ENCODE measurements around the gene CCDC192.

CCDC192 gene

DNA sequence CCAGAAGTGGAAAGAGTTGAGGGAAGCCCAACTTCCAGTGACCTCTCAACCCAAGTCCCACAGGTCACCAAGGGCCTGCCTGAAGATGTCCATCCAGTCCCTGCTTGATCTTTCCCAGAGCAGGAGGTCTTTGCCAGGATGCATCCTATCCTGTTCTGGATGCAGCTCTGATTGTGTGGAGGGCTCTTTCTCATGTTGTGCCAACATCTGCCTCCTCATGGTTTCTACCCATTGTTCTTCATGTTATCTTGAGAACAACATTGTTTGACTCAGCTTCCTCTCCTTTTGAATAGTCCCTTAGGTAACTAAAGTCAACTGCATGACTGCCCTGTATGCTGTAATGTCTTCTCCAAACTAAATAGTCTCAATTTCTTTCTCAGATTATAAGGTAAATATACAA is 169.3 kb downstream of the CCDC192 start:
- in situ Hi-C loops (cut with MboI; ENCODE audit: low sequenced_read_pairs): no loop called here

DNA sequence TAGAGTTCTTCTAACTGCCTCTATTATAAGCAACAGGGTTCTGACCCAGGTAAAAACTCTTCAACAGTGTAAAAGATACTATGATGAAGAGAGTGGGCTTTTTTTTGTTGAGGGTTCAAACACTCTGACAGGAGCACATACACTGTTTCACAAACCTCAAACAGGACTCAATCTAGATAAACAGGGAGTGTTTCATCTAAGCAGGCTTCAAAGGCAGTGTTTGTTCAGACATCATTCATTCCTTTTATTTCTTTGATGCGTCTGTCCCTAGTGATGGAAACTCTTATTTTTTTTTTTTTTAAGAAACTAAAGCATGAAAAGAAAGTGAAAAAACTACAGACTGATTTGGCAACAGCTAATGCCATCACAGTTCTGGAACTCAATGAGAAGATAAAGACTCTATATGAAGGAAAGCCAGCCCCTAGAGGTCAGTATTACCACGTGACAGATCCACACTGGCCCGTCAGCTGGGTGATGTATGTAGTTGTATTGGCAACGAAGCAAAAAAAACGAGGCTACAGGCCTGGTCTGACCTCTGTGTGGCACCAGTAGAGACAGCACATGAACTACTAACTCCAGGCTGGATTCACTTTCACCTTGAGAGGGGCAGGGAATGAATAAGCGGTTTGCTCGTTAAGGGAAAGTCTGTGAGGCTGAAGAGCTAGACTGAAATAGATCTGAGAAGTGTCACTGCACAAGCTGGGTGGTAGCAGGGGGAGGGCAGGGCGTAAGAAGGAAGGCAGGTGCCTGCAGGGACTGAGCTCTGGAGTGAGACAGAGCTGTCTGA is 172.2 kb downstream of the CCDC192 start:
- in situ Hi-C loops (cut with MboI; ENCODE audit: low sequenced_read_pairs): no loop called here

DNA sequence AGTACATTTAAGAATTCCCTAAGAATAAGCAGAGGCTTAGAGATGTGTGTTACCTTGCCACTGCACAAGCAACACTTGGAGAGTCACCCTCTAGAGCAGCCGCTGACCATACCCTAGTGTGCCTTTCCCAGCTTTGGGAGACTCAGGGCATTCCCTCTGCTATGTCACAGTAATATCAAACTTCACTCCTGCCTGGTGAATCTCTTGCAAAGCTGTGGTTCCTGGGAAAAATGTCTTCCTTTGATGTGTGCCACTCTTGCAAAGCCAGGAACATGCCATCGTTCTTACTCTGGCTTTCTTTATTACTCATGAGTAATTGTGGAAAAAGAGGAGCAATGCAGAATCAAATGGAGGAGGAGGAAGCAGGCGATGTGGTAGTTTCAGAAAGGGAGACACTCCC is 173.2 kb downstream of the CCDC192 start:
- in situ Hi-C loops (cut with MboI; ENCODE audit: low sequenced_read_pairs): no loop called here

DNA sequence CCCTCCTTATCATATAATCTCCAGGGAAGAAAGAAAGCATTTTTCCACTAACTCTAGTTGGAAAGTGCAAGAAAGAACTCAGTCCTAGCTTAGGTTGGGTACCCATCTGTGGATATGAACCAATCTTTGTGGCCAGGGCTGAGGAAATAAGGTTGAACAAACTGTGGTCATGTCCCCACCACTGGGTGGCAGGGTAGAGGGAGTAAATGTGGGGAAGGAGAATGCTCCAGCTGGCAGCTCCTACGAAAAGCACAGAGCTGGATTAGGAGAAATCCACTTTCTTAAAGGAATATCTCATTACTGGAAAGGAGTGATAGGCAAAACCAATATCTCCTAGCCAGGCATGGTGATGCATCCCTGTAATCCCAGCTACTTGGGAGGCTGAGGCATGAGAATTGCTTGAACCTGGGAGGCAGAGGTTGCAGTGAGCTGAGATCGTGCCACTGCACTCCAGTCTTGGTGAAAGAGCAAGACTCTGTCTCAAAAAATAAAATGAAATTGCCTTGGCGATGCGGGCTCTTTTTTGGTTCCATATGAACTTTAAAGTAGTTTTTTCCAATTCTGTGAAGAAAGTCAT is 175.1 kb downstream of the CCDC192 start:
- in situ Hi-C loops (cut with MboI; ENCODE audit: low sequenced_read_pairs): no loop called here

DNA sequence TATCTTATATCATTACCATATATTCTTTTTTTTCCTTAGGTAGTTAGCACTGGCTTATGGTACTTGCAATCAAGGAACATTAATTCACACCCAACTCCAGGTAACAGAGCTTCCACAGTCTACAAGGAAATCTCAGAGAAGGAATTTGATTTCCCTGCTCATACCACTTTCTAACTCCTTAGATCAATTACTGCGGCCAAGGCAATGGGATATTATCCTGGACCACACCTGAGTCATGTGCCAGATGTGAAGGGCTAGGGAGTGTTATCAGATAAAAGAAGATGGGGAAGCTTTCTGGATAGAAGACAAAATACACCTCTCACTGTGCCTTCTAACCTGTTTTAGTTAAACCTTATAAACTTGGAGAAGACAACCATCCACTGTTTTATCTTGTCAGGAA is 181.2 kb downstream of the CCDC192 start:
- in situ Hi-C loops (cut with MboI; ENCODE audit: low sequenced_read_pairs): no loop called here

DNA sequence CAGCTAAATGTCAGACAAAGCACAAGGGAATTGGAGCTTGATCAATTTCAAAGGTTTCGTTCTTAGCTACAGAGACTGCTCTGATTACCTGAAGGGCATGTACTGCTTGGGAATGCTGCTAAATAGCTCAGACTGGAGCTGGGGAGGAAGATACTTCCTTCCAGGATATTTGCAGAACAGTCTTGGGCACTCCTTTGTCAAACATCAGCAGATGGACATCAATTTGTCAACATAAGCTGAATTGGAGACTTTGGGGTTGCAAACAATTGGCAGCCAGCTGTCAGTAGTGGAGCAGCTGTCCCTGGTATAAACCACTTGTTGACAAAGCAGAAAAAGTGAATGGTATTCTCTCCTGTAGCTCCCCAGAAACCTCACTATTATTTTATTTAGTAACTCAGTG is 182.0 kb downstream of the CCDC192 start:
- in situ Hi-C loops (cut with MboI; ENCODE audit: low sequenced_read_pairs): no loop called here

- in situ Hi-C loops (cut with MboI; ENCODE audit: low sequenced_read_pairs): no loop called here
These were observed 182.9 kb downstream of the CCDC192 start for GRCh38 chr5:127886081-127886480.

DNA sequence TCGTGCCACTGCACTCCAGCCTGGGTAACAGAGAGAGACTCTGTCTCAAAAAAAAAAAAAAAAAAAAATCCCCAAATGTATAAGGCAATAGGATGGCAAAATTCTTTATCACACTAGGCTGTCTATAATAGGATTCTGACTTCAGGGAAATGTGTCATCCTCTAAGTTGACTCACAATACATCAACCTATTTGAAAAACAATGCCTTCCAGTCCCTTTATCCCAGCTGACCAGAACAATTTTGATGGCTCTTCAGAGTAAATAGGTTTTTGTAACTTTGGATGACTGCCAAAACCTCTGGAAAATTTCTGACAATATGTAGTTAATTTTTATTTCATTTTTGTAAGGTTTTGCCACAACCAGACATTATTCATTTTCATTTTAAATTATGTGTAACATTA is 184.1 kb downstream of the CCDC192 start:
- in situ Hi-C loops (cut with MboI; ENCODE audit: low sequenced_read_pairs): no loop called here

GRCh38 chr5:127891942-127892341 is 188.8 kb downstream of the CCDC192 start:
- in situ Hi-C loops (cut with MboI; ENCODE audit: low sequenced_read_pairs): no loop called here

DNA sequence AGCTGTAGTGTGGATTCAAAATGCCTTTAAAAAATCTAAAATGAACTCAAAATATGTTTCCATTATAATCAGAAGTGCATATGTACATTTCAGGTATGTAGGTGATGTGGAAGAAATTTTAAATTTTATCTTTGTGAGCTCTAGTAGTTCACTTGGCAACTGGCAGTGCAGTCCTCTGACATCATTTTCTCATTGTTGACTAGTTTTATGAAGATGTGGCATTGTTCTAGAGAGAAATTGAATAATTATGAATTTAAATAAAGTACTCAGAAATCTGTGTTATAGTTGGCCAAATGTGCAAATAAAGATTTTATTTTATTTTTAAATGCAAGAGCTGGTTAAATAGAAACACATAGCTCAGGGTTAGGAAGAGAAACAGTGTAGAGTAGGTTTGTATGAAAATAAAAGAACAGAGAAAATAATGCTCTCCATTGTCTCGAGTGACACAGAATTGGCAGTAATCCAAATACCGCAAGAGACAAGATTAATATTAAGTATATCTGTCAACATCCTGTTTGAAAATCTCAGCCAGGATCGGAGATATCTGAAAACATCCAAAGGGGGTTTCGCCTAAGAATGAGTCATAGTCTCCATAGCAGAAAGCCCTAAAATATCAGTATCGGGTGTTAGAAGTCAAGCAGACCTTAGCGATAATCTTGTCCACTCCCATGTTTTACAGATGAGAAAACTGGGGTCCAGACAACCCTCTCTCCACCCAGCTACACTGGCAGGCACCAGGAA is 189.4 kb downstream of the CCDC192 start:
- in situ Hi-C loops (cut with MboI; ENCODE audit: low sequenced_read_pairs): no loop called here

DNA sequence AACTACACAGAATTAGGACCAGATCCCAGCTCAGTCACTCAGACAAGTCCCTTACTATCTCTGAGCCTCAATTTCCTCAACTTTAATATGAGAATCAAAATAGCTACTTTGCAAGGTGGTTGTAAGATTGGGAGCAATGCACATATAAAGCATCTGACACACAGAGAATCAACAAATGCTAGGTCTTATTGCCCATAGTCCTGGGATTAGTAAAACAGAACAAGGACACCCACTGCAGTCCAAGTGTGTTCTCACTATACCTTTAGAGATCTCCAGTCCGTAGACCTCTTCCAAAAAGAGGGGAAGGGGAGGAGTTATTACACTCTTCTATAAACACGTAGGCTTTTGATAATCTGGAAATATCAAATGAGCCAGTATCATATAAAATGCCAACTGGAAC is 190.0 kb downstream of the CCDC192 start:
- in situ Hi-C loops (cut with MboI; ENCODE audit: low sequenced_read_pairs): no loop called here

GRCh38 chr5:127894461-127894860 is 191.3 kb downstream of the CCDC192 start:
- in situ Hi-C loops (cut with MboI; ENCODE audit: low sequenced_read_pairs): no loop called here

DNA sequence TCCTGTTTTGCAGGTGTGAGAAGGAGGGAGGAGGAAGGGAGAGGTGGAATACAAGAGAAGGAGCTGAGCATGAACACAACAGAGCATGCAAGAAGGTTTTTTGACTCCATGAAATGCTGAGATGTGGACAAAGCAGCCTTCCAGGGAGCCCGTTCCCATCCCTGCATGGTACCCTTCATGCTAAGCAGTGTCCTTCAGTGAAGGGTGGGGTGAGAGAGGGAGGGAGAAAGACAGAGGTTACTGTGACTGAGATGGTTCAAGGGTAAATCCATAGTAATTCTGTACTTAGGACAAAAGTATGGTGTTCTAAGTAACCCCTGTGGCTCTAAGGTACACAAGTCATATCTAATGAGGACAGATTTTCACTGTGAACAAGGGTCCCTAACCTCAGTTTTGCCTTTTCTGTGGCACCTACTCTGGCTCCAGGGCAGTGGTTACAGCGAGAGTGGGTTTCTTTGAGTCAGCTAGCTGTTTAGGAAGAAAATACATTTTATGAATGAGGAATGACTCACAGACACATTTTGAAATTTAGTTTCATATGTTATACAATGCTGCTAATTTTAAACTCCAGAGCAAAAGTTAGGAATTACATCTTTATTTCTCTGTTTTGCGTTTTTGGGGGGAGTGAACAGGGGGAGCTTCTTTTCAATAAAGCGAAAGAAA is 195.5 kb downstream of the CCDC192 start:
- in situ Hi-C loops (cut with MboI; ENCODE audit: low sequenced_read_pairs): no loop called here

- in situ Hi-C loops (cut with MboI; ENCODE audit: low sequenced_read_pairs): no loop called here
These were observed 196.0 kb downstream of the CCDC192 start for GRCh38 chr5:127899214-127899610.

DNA sequence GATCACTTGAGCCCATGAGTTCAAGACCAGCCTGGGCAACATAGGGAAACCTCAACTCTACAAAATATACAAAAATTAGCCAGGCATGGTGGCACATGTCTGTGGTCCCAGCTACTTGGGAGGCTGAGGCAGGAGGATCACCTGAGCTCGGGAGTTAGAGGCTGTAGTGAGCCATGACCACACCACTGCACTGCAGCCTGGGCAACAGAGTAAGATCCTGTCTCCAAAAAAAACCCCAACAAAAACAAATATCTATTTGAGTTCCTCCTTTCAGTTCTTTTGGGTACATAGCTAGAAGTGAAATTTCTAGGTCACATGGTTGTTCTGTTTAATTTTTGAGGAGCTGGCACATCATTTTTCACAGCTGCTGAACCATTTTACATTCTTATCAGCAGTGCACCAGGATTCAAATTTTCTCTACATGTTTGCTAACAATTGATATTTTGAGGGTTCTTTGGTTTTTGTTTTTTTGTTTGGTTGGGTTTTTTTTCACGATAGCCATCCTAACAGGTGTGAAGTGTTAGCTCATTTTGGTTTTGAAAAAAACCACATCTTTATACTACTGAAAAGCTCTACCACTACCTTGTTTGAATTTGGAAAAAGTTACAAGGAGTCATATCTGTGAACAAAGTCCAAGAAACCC is 203.5 kb downstream of the CCDC192 start:
- in situ Hi-C loops (cut with MboI; ENCODE audit: low sequenced_read_pairs): no loop called here

DNA sequence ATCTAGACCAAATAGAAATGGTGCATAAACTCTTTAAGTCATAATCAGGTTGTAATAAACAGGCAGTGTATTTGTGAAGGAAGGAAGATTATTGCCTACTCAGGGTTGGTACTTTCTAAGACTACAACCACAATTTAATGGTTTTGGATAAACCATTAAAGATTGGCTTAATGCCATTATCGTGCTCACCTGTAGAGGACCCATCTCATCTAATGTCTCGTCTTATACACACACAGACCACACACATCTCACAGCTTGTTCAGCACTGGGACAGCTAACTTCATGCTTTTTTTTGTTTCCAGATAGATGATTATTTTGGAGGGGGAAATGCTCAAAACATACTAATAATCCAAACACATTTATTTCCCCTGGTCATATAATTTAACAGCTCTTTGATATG is 204.7 kb downstream of the CCDC192 start:
- in situ Hi-C loops (cut with MboI; ENCODE audit: low sequenced_read_pairs): no loop called here

- in situ Hi-C loops (cut with MboI; ENCODE audit: low sequenced_read_pairs): no loop called here
These were observed 205.9 kb downstream of the CCDC192 start for GRCh38 chr5:127909066-127909465.

DNA sequence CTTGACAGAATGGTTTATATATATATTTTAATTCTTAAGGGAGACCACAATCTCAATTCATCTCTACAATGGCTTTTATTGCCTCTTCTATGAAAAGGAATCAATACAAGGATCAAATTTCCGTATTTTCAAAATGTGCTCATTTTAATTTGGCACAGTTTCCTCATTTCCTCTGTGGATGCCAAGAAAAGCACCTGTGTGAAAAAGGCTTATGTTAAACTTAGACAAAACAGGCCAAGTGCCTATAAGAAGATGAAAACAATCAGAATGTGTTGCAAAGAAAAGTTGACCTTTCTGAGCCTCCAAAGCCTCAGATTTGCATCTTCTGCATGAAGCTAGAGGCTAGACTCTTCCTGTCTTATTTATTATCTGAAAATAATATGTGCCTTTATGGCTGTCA is 206.6 kb downstream of the CCDC192 start:
- in situ Hi-C loops (cut with MboI; ENCODE audit: low sequenced_read_pairs): no loop called here

DNA sequence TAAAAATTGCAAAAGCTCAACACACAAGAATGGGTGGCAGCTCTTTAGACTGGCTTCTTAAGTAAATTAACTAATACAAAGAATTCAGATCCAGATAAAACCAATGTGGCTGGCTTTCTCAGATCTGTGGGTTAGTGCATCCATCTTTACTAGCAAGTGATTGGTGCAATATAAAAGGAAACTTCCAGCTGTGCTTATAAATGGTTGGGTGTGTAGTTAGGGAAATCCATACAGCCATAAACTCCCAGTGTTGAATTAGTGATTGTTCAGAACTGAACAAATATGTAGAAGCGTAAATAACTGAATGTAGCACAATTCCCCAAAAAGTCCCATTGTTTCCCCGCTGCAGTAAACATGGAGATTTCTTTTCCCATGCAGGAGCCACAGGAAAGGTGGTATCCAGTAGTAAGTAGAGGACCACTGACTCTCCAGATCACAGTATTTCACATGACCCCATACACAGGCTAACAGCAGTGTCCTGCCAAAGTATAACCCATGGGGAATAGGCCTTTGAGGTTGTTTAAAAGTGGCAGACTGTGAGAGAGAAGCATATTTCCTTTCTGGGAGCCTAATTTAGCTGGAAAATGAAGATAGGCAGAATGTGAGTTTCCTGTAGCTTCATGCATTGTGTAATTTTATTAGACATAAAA is 207.2 kb downstream of the CCDC192 start:
- in situ Hi-C loops (cut with MboI; ENCODE audit: low sequenced_read_pairs): no loop called here

- in situ Hi-C loops (cut with MboI; ENCODE audit: low sequenced_read_pairs): no loop called here
These were observed 208.4 kb downstream of the CCDC192 start for GRCh38 chr5:127911619-127912018.

GRCh38 chr5:127912411-127912810 is 209.2 kb downstream of the CCDC192 start:
- in situ Hi-C loops (cut with MboI; ENCODE audit: low sequenced_read_pairs): no loop called here

All from HL-60/S4 (cell line).